HCT116 (cell line): ENCODE measurements around the gene CCDC24. TPM values are rescaled to one million over a fixed set of nuclear protein-coding genes. Genes with fewer than 3 reads are reported as not detected.

Source experiments
- ATAC-seq: fragments of 200-7000 bp; cut with Tn5 transposase; 2 replicates; pipeline ENCODE4 v1.9.1; 2020; ENCODE audit warnings: mild to moderate bottlenecking, moderate library complexity
- BruUV-seq: library from RNA; stranded (reverse); fragments of 400-500 nt; replicated peaks from 2 replicates; lab custom pipeline; 2021; lab: Mats Ljungman, UMichigan
- CTCF ChIA-PET: fragments of 300-600 bp; sonication (Branson Sonifier 250); formaldehyde crosslinking; loops from one replicate; lab custom pipeline; 2021; ENCODE audit warnings: antibody characterized with exemption; lab: Charles Lee
- POLR2A ChIA-PET: fragments of 300-600, 350-600 bp; sonication (Branson Sonifier 250); formaldehyde crosslinking; loops from one replicate; lab custom pipeline; 2021; ENCODE audit warnings: antibody characterized with exemption; lab: Charles Lee
- RAD21 ChIA-PET, 2 experiments: fragments of 300-600 bp; sonication (Branson Sonifier 250); formaldehyde crosslinking; loops; one replicate each; lab custom pipeline; 2023; ENCODE audit warnings: low total read pairs in 2 of 2; ENCODE audit not compliant: uncharacterized antibody in 2 of 2, unreplicated experiment in 2 of 2, low non-redundant PET in 1 of 2; lab: Charles Lee
- DNase-seq: peaks from one replicate; pipeline ENCODE4 v3.0.0-alpha.2; 2010; ENCODE audit warnings: low read depth, low spot score
- H2AFZ ChIP-seq: fragments of 200-600 bp; shearing (Covaris generic), sonication (generic); 2 replicates; pipeline ENCODE4 v1.6.1; 2017; ENCODE audit warnings: low read depth, mixed run types, mixed read lengths, antibody characterized with exemption, low read length; ENCODE audit not compliant: poor library complexity, severe bottlenecking
- H3K27ac ChIP-seq: 2 replicates; pipeline ENCODE4 v1.5.1; 2012; ENCODE audit warnings: low read depth, low read length
- H3K27me3 ChIP-seq: fragments of 200-600 bp; sonication (generic); 2 replicates; pipeline ENCODE4 v1.6.1; 2016; ENCODE audit warnings: mixed run types, low read length, mixed read lengths; ENCODE audit not compliant: insufficient read depth
- H3K36me3 ChIP-seq, 2 experiments: fragments of 200-500 bp in 1 of 2; fragments of 200-600 bp in 1 of 2; sonication (Bioruptor generic) in 1 of 2; sonication (generic) in 1 of 2; 2 replicates each; pipeline versions ENCODE4 v1.5.1 to v1.6.1; 2014 to 2016; ENCODE audit warnings: low read length in 2 of 2, inconsistent platforms in 1 of 2, mixed read lengths in 1 of 2, mixed run types in 1 of 2; ENCODE audit not compliant: insufficient read depth in 2 of 2, control insufficient read depth in 1 of 2
- H3K4me1 ChIP-seq, 2 experiments: fragments of 200-600 bp in 1 of 2; sonication (generic) in 1 of 2; 2 replicates each; pipeline versions ENCODE4 v1.5.1 to v1.6.1; 2012 to 2017; ENCODE audit warnings: low read length in 2 of 2, inconsistent platforms in 1 of 2, mild to moderate bottlenecking in 1 of 2, mixed read lengths in 1 of 2, mixed run types in 1 of 2, moderate library complexity in 1 of 2; ENCODE audit not compliant: insufficient read depth in 2 of 2, control insufficient read depth in 1 of 2
- H3K4me2 ChIP-seq: fragments of 200-600 bp; sonication (generic); 2 replicates; pipeline ENCODE4 v1.6.1; 2017; ENCODE audit warnings: mixed run types, low read length, mixed read lengths
- H3K4me3 ChIP-seq, 2 experiments: fragments of 200-600 bp in 1 of 2; sonication (generic) in 1 of 2; replicated peaks in 1 of 2; 2 replicates each; pipeline ENCODE4 v1.5.1; 2011 to 2016; ENCODE audit warnings: low read length in 2 of 2, control low read depth in 1 of 2, low read depth in 1 of 2, mild to moderate bottlenecking in 1 of 2, mixed read lengths in 1 of 2, mixed run types in 1 of 2
- H3K79me2 ChIP-seq: fragments of 200-600 bp; sonication (generic); 2 replicates; pipeline ENCODE4 v1.6.1; 2017; ENCODE audit warnings: mild to moderate bottlenecking, mixed run types, low read length, moderate library complexity, mixed read lengths; ENCODE audit not compliant: insufficient read depth
- H3K9ac ChIP-seq: fragments of 200-600 bp; sonication (generic); 2 replicates; pipeline ENCODE4 v1.6.1; 2016; ENCODE audit warnings: low read length, mixed read lengths
- H3K9me2 ChIP-seq: fragments of 200-600 bp; sonication (generic), shearing (Covaris generic); 2 replicates; pipeline ENCODE4 v1.6.1; 2017; ENCODE audit warnings: mixed run types, mild to moderate bottlenecking, moderate library complexity; ENCODE audit not compliant: insufficient read depth
- H3K9me3 ChIP-seq, 2 experiments: fragments of 200-500 bp in 1 of 2; fragments of 200-600 bp in 1 of 2; sonication (Bioruptor generic) in 1 of 2; sonication (generic) in 1 of 2; 2 replicates each; pipeline ENCODE4 v1.6.1; 2014 to 2017; ENCODE audit warnings: low read length in 2 of 2, mixed read lengths in 2 of 2, inconsistent platforms in 1 of 2, low read depth in 1 of 2, mild to moderate bottlenecking in 1 of 2, mixed run types in 1 of 2, moderate library complexity in 1 of 2; ENCODE audit not compliant: control insufficient read depth in 1 of 2, insufficient read depth in 1 of 2
- H4K20me1 ChIP-seq: fragments of 200-600 bp; sonication (generic), shearing (Covaris generic); 2 replicates; pipeline ENCODE4 v1.6.1; 2017; ENCODE audit warnings: mixed run types, mild to moderate bottlenecking, moderate library complexity; ENCODE audit not compliant: insufficient read depth
- CBX3 ChIP-seq: IDR thresholded peaks from 2 replicates; pipeline ENCODE4 v1.6.1; 2012; ENCODE audit warnings: low read depth
- CEBPB ChIP-seq: IDR thresholded peaks from 2 replicates; pipeline ENCODE4 v1.6.1; 2012; ENCODE audit warnings: low read depth
- EGR1 ChIP-seq: IDR thresholded peaks from 2 replicates; pipeline ENCODE4 v1.6.1; 2012; ENCODE audit warnings: low read depth
- ELF1 ChIP-seq: IDR thresholded peaks from 2 replicates; pipeline ENCODE4 v1.6.1; 2012; ENCODE audit warnings: low read depth, borderline replicate concordance
- EZH2 ChIP-seq: fragments of 200-600 bp; sonication (generic); IDR thresholded peaks from 2 replicates; pipeline ENCODE4 v1.6.1; 2017; ENCODE audit warnings: antibody characterized with exemption, mixed run types
- EZH2phosphoT487 ChIP-seq: fragments of 200-600 bp; IDR thresholded peaks from 2 replicates; pipeline ENCODE4 v1.6.1; 2018; ENCODE audit warnings: antibody characterized with exemption, borderline replicate concordance
- FOSL1 ChIP-seq: IDR thresholded peaks from 2 replicates; pipeline ENCODE4 v1.6.1; 2012; ENCODE audit warnings: low read depth
- JUND ChIP-seq: IDR thresholded peaks from 2 replicates; pipeline ENCODE4 v1.6.1; 2012
- POLR2A ChIP-seq: IDR thresholded peaks from 2 replicates; pipeline ENCODE4 v1.7.0; 2011; ENCODE audit warnings: borderline replicate concordance; ENCODE audit not compliant: insufficient read depth, insufficient read length; ENCODE audit errors: extremely low read depth
- POLR2AphosphoS5 ChIP-seq: IDR thresholded peaks from 2 replicates; pipeline ENCODE4 v1.6.1; 2011; ENCODE audit warnings: mild to moderate bottlenecking, low read depth, low read length, moderate library complexity
- RAD21 ChIP-seq: IDR thresholded peaks from 2 replicates; pipeline ENCODE4 v1.6.1; 2012; ENCODE audit warnings: low read depth, mild to moderate bottlenecking
- SIN3A ChIP-seq: IDR thresholded peaks from 2 replicates; pipeline ENCODE4 v1.6.1; 2012; ENCODE audit warnings: low read depth
- SP1 ChIP-seq: IDR thresholded peaks from 2 replicates; pipeline ENCODE4 v1.6.1; 2012; ENCODE audit warnings: low read depth
- TCF7L2 ChIP-seq: IDR thresholded peaks from 2 replicates; pipeline ENCODE4 v1.7.0; 2011; ENCODE audit warnings: borderline replicate concordance, inconsistent platforms; ENCODE audit not compliant: insufficient read depth, insufficient read length; ENCODE audit errors: extremely low read depth
- YY1 ChIP-seq: IDR thresholded peaks from 2 replicates; pipeline ENCODE4 v1.6.1; 2011; ENCODE audit warnings: low read length, low read depth, moderate library complexity, mild to moderate bottlenecking; ENCODE audit not compliant: insufficient replicate concordance; ENCODE audit errors: extremely low read depth
- intact Hi-C: fragments of 100-400 bp; cut with micrococcal nuclease; formaldehyde crosslinking; loops from 2 replicates; pipeline ENCODE4 v1.10.0; 2022
- total RNA-seq: library from RNA; stranded (reverse); gene quantifications from one replicate; pipeline ENCODE4 v1.2.1, GENCODE V29; 2021; ENCODE audit not compliant: unreplicated experiment
- TF ChIP-seq, protein P1 (sequence below): IDR thresholded peaks from 2 replicates; pipeline ENCODE4 v1.6.1; 2011; ENCODE audit warnings: mild to moderate bottlenecking, low read length, moderate library complexity; ENCODE audit not compliant: insufficient replicate concordance; ENCODE audit errors: extremely low read depth
- TF ChIP-seq, protein P2 (sequence below): IDR thresholded peaks from 2 replicates; pipeline ENCODE4 v1.6.1; 2012
- TF ChIP-seq, protein P3 (sequence below): IDR thresholded peaks from 2 replicates; pipeline ENCODE4 v1.6.1; 2012
- TF ChIP-seq, protein P4 (sequence below), 3 experiments: fragments of 200-600 bp in 1 of 3; sonication (generic) in 1 of 3; IDR thresholded peaks in 2 of 3; conservative IDR thresholded peaks in 1 of 3; 2 replicates each; pipeline ENCODE4 v1.5.1; 2012 to 2017; ENCODE audit warnings: low read depth in 2 of 3, low read length in 2 of 3, antibody characterized with exemption in 1 of 3, borderline replicate concordance in 1 of 3, control low read depth in 1 of 3, mild to moderate bottlenecking in 1 of 3, mixed read lengths in 1 of 3, mixed run types in 1 of 3, moderate library complexity in 1 of 3; ENCODE audit not compliant: insufficient read depth in 1 of 3

The CCDC24 gene
- total RNA-seq, 1 experiment from 2014 or later: 23.3 TPM

DNA sequence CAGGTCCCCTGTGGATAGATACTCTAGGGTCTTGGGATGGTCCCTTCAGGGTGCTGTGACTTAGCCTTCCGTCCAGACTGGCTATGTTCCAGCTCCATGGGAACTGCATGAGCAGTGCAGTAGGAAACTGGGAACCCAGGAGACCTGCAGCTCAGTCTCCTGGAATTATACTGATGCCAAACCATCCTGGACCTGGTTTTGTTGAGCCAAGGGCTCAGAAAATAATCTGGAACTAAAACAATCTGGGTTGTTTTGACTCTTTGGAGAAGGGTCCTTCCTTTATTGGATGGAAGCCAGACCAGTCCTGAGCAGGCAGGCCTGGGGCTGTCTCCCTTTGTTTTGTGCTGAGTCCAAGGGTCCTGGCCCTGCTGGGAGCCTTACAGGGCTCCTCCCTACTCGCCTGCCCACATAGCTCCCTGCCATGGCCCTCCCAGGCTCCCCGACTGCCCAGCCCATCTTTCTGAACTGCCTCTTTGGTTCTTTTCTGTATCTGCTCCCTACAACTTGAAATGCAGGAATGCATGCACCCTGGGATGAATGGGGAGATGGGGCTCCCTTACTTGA lies 43.4 kb upstream of the CCDC24 start (continued):
- TF ChIP-seq, protein P1, sequence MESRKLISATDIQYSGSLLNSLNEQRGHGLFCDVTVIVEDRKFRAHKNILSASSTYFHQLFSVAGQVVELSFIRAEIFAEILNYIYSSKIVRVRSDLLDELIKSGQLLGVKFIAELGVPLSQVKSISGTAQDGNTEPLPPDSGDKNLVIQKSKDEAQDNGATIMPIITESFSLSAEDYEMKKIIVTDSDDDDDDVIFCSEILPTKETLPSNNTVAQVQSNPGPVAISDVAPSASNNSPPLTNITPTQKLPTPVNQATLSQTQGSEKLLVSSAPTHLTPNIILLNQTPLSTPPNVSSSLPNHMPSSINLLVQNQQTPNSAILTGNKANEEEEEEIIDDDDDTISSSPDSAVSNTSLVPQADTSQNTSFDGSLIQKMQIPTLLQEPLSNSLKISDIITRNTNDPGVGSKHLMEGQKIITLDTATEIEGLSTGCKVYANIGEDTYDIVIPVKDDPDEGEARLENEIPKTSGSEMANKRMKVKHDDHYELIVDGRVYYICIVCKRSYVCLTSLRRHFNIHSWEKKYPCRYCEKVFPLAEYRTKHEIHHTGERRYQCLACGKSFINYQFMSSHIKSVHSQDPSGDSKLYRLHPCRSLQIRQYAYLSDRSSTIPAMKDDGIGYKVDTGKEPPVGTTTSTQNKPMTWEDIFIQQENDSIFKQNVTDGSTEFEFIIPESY: no peak
- TF ChIP-seq POLR2AphosphoS5 (no peak), SIN3A (no peak), SP1 (no peak), EGR1 (no peak), RAD21 (no peak)

DNA sequence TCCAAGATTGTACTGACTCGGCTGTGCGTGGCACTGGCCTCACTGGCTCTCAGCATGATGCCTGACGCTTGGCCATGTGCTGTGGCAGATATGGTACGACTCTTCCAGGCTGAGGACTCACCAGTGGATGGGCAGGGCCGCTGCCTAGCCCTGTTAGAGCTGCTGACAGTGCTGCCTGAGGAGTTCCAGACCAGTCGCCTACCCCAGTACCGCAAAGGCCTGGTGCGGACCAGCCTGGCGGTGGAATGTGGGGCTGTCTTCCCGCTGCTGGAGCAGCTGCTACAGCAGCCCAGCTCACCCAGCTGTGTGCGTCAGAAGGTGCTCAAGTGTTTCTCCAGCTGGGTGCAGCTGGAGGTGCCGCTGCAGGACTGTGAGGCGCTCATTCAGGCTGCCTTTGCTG lies 41.7 kb upstream of the CCDC24 start:
- ATAC-seq (no peak), DNase-seq (no peak)
- no TSS peak for BruUV-seq
- H4K20me1 ChIP-seq: no peaks in the 10 kb centered on the region
- H3K27ac ChIP-seq: no peak overlapping the region
- H3K27me3 ChIP-seq: no peaks in the 10 kb centered on the region
- CTCF ChIA-PET: interaction anchor here (9.8 kb wide), 1 partner anchor 17 kb away, joined by 130 read pairs; the partner anchor contains the start of gene ARTN
- H3K4me2 ChIP-seq: no peak overlapping the region
- peaks cover 11% of the 10 kb centered on the region for H3K79me2 ChIP-seq
- intact Hi-C loops: no loop called here
- H2AFZ ChIP-seq: no peak overlapping the region
- H3K9me3 ChIP-seq: no peaks in the 10 kb centered on the region
- POLR2A ChIA-PET: no interaction called here
- no peak overlapping the region for H3K4me3 ChIP-seq
- peaks cover 10 to 23% of the 10 kb centered on the region in 2 experiments; a peak in 3 of 4 replicates for H3K4me1 ChIP-seq
- RAD21 ChIA-PET: no interaction called here
- H3K36me3 ChIP-seq: 0 out of 4 replicates have a peak, but pooled peaks cover 0 to 3% of the 10 kb centered on the region in 2 experiments
- H3K9ac ChIP-seq: no peak overlapping the region
- H3K9me2 ChIP-seq: no peaks in the 10 kb centered on the region
- TF ChIP-seq POLR2A: no peak
- no peak for TF ChIP-seq CBX3
- TF ChIP-seq YY1: no peak
- no peak for TF ChIP-seq SP1
- no peak for TF ChIP-seq EZH2phosphoT487
- no peak for TF ChIP-seq RAD21
- no peak for TF ChIP-seq ELF1
- TF ChIP-seq, protein P2, sequence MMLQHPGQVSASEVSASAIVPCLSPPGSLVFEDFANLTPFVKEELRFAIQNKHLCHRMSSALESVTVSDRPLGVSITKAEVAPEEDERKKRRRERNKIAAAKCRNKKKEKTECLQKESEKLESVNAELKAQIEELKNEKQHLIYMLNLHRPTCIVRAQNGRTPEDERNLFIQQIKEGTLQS: no peak
- no peak for TF ChIP-seq EZH2
- no peak for TF ChIP-seq CEBPB
- TF ChIP-seq, protein P3, sequence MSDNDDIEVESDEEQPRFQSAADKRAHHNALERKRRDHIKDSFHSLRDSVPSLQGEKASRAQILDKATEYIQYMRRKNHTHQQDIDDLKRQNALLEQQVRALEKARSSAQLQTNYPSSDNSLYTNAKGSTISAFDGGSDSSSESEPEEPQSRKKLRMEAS: no peak
- TF ChIP-seq, protein P4, sequence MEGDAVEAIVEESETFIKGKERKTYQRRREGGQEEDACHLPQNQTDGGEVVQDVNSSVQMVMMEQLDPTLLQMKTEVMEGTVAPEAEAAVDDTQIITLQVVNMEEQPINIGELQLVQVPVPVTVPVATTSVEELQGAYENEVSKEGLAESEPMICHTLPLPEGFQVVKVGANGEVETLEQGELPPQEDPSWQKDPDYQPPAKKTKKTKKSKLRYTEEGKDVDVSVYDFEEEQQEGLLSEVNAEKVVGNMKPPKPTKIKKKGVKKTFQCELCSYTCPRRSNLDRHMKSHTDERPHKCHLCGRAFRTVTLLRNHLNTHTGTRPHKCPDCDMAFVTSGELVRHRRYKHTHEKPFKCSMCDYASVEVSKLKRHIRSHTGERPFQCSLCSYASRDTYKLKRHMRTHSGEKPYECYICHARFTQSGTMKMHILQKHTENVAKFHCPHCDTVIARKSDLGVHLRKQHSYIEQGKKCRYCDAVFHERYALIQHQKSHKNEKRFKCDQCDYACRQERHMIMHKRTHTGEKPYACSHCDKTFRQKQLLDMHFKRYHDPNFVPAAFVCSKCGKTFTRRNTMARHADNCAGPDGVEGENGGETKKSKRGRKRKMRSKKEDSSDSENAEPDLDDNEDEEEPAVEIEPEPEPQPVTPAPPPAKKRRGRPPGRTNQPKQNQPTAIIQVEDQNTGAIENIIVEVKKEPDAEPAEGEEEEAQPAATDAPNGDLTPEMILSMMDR (IDR thresholded peaks at IDR 0.05 in 2 of 3, conservative IDR thresholded peaks at IDR 0.05 in 1 of 3; ENCODE audit: borderline replicate concordance in 1 of 3, insufficient read depth in 1 of 3, low read depth in 2 of 3, low read length in 2 of 3): no peak
- TF ChIP-seq POLR2AphosphoS5: no peak
- TF ChIP-seq JUND: no peak
- no peak for TF ChIP-seq FOSL1
- no peak for TF ChIP-seq TCF7L2
- TF ChIP-seq SIN3A: no peak
